Osteoblast (primary cell): Measurements from ENCODE around the gene SMIM26. TPM values are rescaled to one million over a fixed set of nuclear protein-coding genes. Genes with fewer than 3 reads are reported as not detected.

ENCODE experiments used
- DNase-seq: peaks from one replicate; pipeline ENCODE4 v3.0.0; 2011; ENCODE audit warnings: low spot score, mixed read lengths; ENCODE audit not compliant: insufficient read length; ENCODE audit errors: missing footprints
- H2AFZ ChIP-seq: 2 replicates; pipeline ENCODE4 v1.6.0; 2011; ENCODE audit warnings: mild to moderate bottlenecking, low read length
- H3K27ac ChIP-seq: 2 replicates; pipeline ENCODE4 v1.5.1; 2011; ENCODE audit warnings: mild to moderate bottlenecking, low read depth, low read length, moderate library complexity
- H3K27me3 ChIP-seq: 2 replicates; pipeline ENCODE4 v1.6.0; 2012; ENCODE audit warnings: mild to moderate bottlenecking, control low read depth, inconsistent platforms, low read length, moderate library complexity; ENCODE audit not compliant: insufficient read depth
- H3K36me3 ChIP-seq: 2 replicates; pipeline ENCODE4 v1.5.1; 2011; ENCODE audit warnings: mild to moderate bottlenecking, low read length, control low read depth, moderate library complexity; ENCODE audit not compliant: insufficient read depth
- H3K4me1 ChIP-seq: 2 replicates; pipeline ENCODE4 v1.5.1; 2011; ENCODE audit warnings: mild to moderate bottlenecking, low read length, control low read depth, moderate library complexity; ENCODE audit not compliant: insufficient read depth
- H3K4me2 ChIP-seq: 2 replicates; pipeline ENCODE4 v1.6.0; 2011; ENCODE audit warnings: mild to moderate bottlenecking, low read length; ENCODE audit not compliant: insufficient read depth
- H3K4me3 ChIP-seq: fragments of 200-600 bp; sonication (generic); 3 replicates; pipeline ENCODE4 v1.5.1; 2012; ENCODE audit warnings: mild to moderate bottlenecking, low read length, inconsistent platforms; ENCODE audit not compliant: insufficient read depth
- H3K79me2 ChIP-seq: 2 replicates; pipeline ENCODE4 v1.6.0; 2012; ENCODE audit warnings: mild to moderate bottlenecking, low read length, control low read depth, inconsistent platforms; ENCODE audit not compliant: insufficient read depth
- H3K9me3 ChIP-seq: 2 replicates; pipeline ENCODE4 v1.5.1; 2011; ENCODE audit warnings: low read depth, low read length, control low read depth
- H4K20me1 ChIP-seq: 2 replicates; pipeline ENCODE4 v1.6.0; 2012; ENCODE audit warnings: mild to moderate bottlenecking, low read length, control low read depth; ENCODE audit not compliant: insufficient read depth
- CTCF ChIP-seq: IDR thresholded peaks from 2 replicates; pipeline ENCODE4 v1.5.1; 2011; ENCODE audit warnings: mild to moderate bottlenecking, low read depth, low read length, moderate library complexity; ENCODE audit errors: extremely low read depth
- total RNA-seq: library from RNA; depleted of rRNA; stranded (reverse); fragments of >200 nt; gene quantifications from 2 replicates; pipeline ENCODE4 v1.2.3, GENCODE V29; 2012

The SMIM26 gene
- total RNA-seq, 1 donor: 59.7 TPM

DNA sequence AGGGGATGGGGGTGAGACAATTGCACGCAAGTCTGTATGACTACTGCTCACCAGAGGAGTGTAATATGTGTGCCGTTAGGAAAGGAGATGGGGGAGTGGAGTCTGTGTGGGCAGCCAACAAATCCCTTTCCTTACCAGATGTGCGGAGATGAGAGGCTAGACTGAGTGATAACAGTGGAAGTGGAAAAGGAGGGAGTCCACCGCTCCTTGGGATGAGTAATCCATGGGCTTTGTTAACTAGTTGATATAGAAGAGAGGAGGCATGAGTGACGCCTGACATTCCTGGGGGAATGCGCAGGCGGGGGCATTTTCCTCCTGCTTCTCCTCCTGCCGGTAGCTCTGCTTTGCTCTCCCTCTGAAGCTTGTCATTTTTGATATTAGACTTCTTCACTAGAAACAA is 13.5 kb upstream of the SMIM26 start:
- no peak overlapping the region for H2AFZ ChIP-seq
- H3K36me3 ChIP-seq: peaks cover 66% of the 10 kb centered on the region
- H3K27ac ChIP-seq: no peak overlapping the region
- no peak for TF ChIP-seq CTCF
- H3K9me3 ChIP-seq: no peaks in the 10 kb centered on the region
- H4K20me1 ChIP-seq: no peaks in the 10 kb centered on the region
- H3K4me2 ChIP-seq: no peak overlapping the region
- H3K4me1 ChIP-seq: no peaks in the 10 kb centered on the region
- H3K27me3 ChIP-seq: no peaks in the 10 kb centered on the region
- H3K4me3 ChIP-seq: no peak overlapping the region
- H3K79me2 ChIP-seq: no peaks in the 10 kb centered on the region
- DNase-seq: no peak

DNA sequence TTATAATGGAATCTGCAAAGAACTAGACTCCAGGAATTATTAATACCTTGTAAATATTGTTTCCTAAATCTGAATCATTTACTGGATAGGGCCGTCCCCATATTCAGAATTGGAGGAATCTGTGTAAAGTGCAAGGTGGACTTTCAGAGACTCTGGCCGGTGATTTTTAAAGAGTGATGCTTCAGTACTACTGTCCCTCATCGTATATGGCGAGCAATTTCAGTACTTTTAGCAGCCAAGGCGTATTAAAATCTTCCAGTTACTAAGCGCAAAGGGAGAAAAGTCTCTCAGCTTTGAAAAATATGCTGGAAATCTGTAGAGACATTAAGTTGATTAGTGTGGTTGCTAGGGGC is 483 bp downstream of the SMIM26 start:
- TF ChIP-seq CTCF: no peak
- Histone ChIP-seq H4K20me1 (no peaks in the 10 kb centered on the region), H3K4me3 (peak overlapping the region; percentile 95), H3K9me3 (no peaks in the 10 kb centered on the region), H3K79me2 (peaks cover 24% of the 10 kb centered on the region), H3K27ac (peak overlapping the region; percentile 87), H3K4me1 (peaks cover 8% of the 10 kb centered on the region), H3K36me3 (peaks cover 16% of the 10 kb centered on the region), H3K4me2 (peak overlapping the region; percentile 78), H2AFZ (peak overlapping the region; percentile 97), H3K27me3 (no peaks in the 10 kb centered on the region)
- no peak for DNase-seq

DNA sequence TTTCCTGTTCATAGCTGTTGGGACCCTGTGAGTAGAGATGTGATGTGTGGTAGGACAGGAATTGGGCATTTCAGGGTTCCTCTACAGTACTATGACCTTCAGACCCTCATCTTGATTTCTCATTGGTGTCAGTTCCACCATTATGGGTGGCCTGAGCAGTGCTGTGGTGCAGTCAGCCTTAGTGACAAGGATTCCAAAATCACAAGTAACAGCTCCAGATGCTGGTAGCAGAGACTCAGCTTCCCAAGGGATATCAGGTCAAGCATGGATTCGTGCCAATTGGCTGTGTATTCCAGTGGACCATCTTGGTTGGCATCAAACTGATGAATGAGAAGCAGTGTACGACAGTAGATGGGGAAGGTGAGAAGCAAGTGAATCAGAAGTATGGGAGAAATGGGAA is 3.8 kb downstream of the SMIM26 start:
- Histone ChIP-seq H3K36me3 (peaks cover 13% of the 10 kb centered on the region), H3K79me2 (peaks cover 24% of the 10 kb centered on the region), H2AFZ (no peak overlapping the region), H3K4me1 (peaks cover 8% of the 10 kb centered on the region), H4K20me1 (no peaks in the 10 kb centered on the region), H3K4me2 (no peak overlapping the region), H3K27ac (no peak overlapping the region), H3K9me3 (no peaks in the 10 kb centered on the region), H3K27me3 (no peaks in the 10 kb centered on the region), H3K4me3 (no peak overlapping the region)
- TF ChIP-seq CTCF: no peak
- no peak for DNase-seq

- DNase-seq: no peak
- Histone ChIP-seq H3K9me3 (no peaks in the 10 kb centered on the region), H3K79me2 (peaks cover 24% of the 10 kb centered on the region), H2AFZ (no peak overlapping the region), H3K4me2 (no peak overlapping the region), H3K27ac (no peak overlapping the region), H3K4me1 (peaks cover 5% of the 10 kb centered on the region), H4K20me1 (no peaks in the 10 kb centered on the region), H3K36me3 (peaks cover 13% of the 10 kb centered on the region), H3K4me3 (no peak overlapping the region), H3K27me3 (no peaks in the 10 kb centered on the region)
- TF ChIP-seq CTCF: no peak
These were observed 4.3 kb downstream of the SMIM26 start for GRCh38 chr20:18571578-18571977.
